Panc1 (cell line): ENCODE data around the gene CAD. TPM values are rescaled to one million over a fixed set of nuclear protein-coding genes. Genes with fewer than 3 reads are reported as not detected.
"Not testable (repeated sequence)": the region's sequence is repeated elsewhere in the genome, so short reads cannot be mapped to it uniquely, and the experiment has no call there.

ENCODE experiments used
- ATAC-seq: fragments of 200-7000 bp; cut with Tn5 transposase; 2 replicates; pipeline ENCODE4 v1.9.1; 2020; ENCODE audit warnings: mild to moderate bottlenecking, moderate library complexity
- BruUV-seq: library from RNA; stranded (reverse); fragments of 400-500 nt; replicated peaks from 2 replicates; lab custom pipeline; 2021; lab: Mats Ljungman, UMichigan
- CTCF ChIA-PET: fragments of 300-600 bp; sonication (Branson Sonifier 250); formaldehyde crosslinking; loops from one replicate; lab custom pipeline; 2022; ENCODE audit warnings: antibody characterized with exemption; lab: Charles Lee
- POLR2A ChIA-PET: fragments of 300-600 bp; sonication (Branson Sonifier 250); formaldehyde crosslinking; loops from one replicate; lab custom pipeline; 2022; ENCODE audit warnings: antibody characterized with exemption; lab: Charles Lee
- DNase-seq: peaks from one replicate; pipeline ENCODE4 v3.0.0-alpha.2; 2010; ENCODE audit warnings: low read depth, low spot score
- H3K27ac ChIP-seq: 2 replicates; pipeline ENCODE4 v1.5.1; 2011; ENCODE audit warnings: mild to moderate bottlenecking, low read length, inconsistent platforms
- H3K27me3 ChIP-seq: fragments of 200-500 bp; sonication (Bioruptor generic); 2 replicates; pipeline ENCODE4 v1.6.0; 2014; ENCODE audit warnings: low read length, inconsistent platforms; ENCODE audit not compliant: control insufficient read depth, insufficient read depth
- H3K36me3 ChIP-seq: fragments of 200-500 bp; sonication (Bioruptor generic); 2 replicates; pipeline ENCODE4 v1.5.1; 2014; ENCODE audit warnings: inconsistent platforms, mild to moderate bottlenecking, low read length, moderate library complexity; ENCODE audit not compliant: control insufficient read depth, insufficient read depth
- H3K4me1 ChIP-seq: 2 replicates; pipeline ENCODE4 v1.5.1; 2011; ENCODE audit warnings: inconsistent platforms, mild to moderate bottlenecking, low read length, moderate library complexity; ENCODE audit not compliant: control insufficient read depth, insufficient read depth
- H3K4me3 ChIP-seq, 2 experiments: 2 replicates each; pipeline ENCODE4 v1.5.1; 2011 to 2012; ENCODE audit warnings: low read depth in 2 of 2, low read length in 2 of 2, mild to moderate bottlenecking in 2 of 2, inconsistent platforms in 1 of 2, moderate library complexity in 1 of 2
- H3K9me3 ChIP-seq: fragments of 200-500 bp; sonication (Bioruptor generic); 2 replicates; pipeline ENCODE4 v1.5.1; 2014; ENCODE audit warnings: low read depth, mild to moderate bottlenecking, inconsistent platforms, low read length, moderate library complexity; ENCODE audit not compliant: control insufficient read depth, insufficient read depth
- CTCF ChIP-seq: fragments of 450-650 bp; IDR thresholded peaks from 2 replicates; pipeline ENCODE4 v1.5.1; 2017; ENCODE audit warnings: mild to moderate bottlenecking
- POLR2AphosphoS5 ChIP-seq: IDR thresholded peaks from 2 replicates; pipeline ENCODE4 v1.6.1; 2012; ENCODE audit warnings: mild to moderate bottlenecking, low read depth, low read length, moderate library complexity
- REST ChIP-seq, 2 experiments: IDR thresholded peaks; 2 replicates each; pipeline ENCODE4 v1.6.1; 2011 to 2012; ENCODE audit warnings: low read depth in 2 of 2, control low read depth in 1 of 2, low read length in 1 of 2, mild to moderate bottlenecking in 1 of 2, moderate library complexity in 1 of 2; ENCODE audit not compliant: insufficient read depth in 1 of 2
- SIN3A ChIP-seq: IDR thresholded peaks from 2 replicates; pipeline ENCODE4 v1.6.1; 2012; ENCODE audit warnings: low read depth, mild to moderate bottlenecking, low read length, moderate library complexity, borderline replicate concordance; ENCODE audit not compliant: insufficient read depth
- TCF7L2 ChIP-seq: IDR thresholded peaks from 2 replicates; pipeline ENCODE4 v1.6.1; 2011; ENCODE audit warnings: mild to moderate bottlenecking, low read depth, low read length, inconsistent platforms
- in situ Hi-C: cut with HindIII; loops from 2 replicates; pipeline ENCODE4 v1.10.0; 2016; ENCODE audit warnings: low sequenced_read_pairs, low pct_unique_long_range_greater_than_20kb
- intact Hi-C: fragments of 100-400 bp; cut with micrococcal nuclease; formaldehyde crosslinking; loops from one replicate; pipeline ENCODE4 v1.10.0; 2022; ENCODE audit not compliant: unreplicated experiment
- total RNA-seq: library from RNA; stranded (reverse); gene quantifications from one replicate; pipeline ENCODE4 v1.2.1, GENCODE V29; 2021; ENCODE audit not compliant: unreplicated experiment

CAD gene
- total RNA-seq, 1 experiment from 2014 or later = 76.7 TPM

GRCh38 chr2:27268296-27268695 lies 51.1 kb downstream of the CAD start:
- H3K9me3 ChIP-seq, POLR2A ChIA-PET, in situ Hi-C loops, DNase-seq, BruUV-seq, H3K4me3 ChIP-seq, H3K27ac ChIP-seq, H3K36me3 ChIP-seq, CTCF ChIA-PET, intact Hi-C loops, ATAC-seq, H3K4me1 ChIP-seq: not testable (repeated sequence)
- peaks cover 17% of the 10 kb centered on the region for H3K27me3 ChIP-seq

- CTCF ChIA-PET = interaction anchor here (0.7 to 1.0 kb wide), 2 partner anchors 10 to 96 kb away, joined by 3 read pairs; no protein-coding TSS in a partner anchor
- in situ Hi-C loops (no loop called here), intact Hi-C loops (no loop called here)
- Histone ChIP-seq H3K27ac (no peak overlapping the region), H3K27me3 (peaks cover 7% of the 10 kb centered on the region; the same call in 1 of the 2 replicates), H3K4me3 (no peak overlapping the region), H3K36me3 (no peaks in the 10 kb centered on the region), H3K4me1 (no peaks in the 10 kb centered on the region), H3K9me3 (no peaks in the 10 kb centered on the region)
- no peak for ATAC-seq
- no TSS peak for BruUV-seq
- TF ChIP-seq REST (IDR thresholded peaks at IDR 0.05; ENCODE audit: insufficient read depth in 1 of 2, low read depth in 2 of 2, low read length in 1 of 2) (no peak), POLR2AphosphoS5 (no peak), TCF7L2 (no peak), SIN3A (no peak), CTCF (no peak)
- POLR2A ChIA-PET = no interaction called here
- no peak for DNase-seq
Observed at GRCh38 chr2:27270131-27270530, 53.0 kb downstream of the CAD start.

GRCh38 chr2:27270670-27271069 lies 53.5 kb downstream of the CAD start:
- Histone ChIP-seq H3K27ac (no peak overlapping the region), H3K9me3 (no peaks in the 10 kb centered on the region), H3K36me3 (no peaks in the 10 kb centered on the region), H3K4me1 (no peaks in the 10 kb centered on the region), H3K4me3 (no peak overlapping the region), H3K27me3 (0 out of 2 replicates have a peak, but pooled peaks cover 4% of the 10 kb centered on the region)
- POLR2A ChIA-PET = no interaction called here
- no peak for DNase-seq
- BruUV-seq = no TSS peak
- no peak for TF ChIP-seq SIN3A
- no peak for TF ChIP-seq TCF7L2
- TF ChIP-seq CTCF = no peak
- TF ChIP-seq REST (IDR thresholded peaks at IDR 0.05; ENCODE audit: insufficient read depth in 1 of 2, low read depth in 2 of 2, low read length in 1 of 2) = no peak
- TF ChIP-seq POLR2AphosphoS5 = no peak
- intact Hi-C loops = no loop called here
- ATAC-seq = no peak
- CTCF ChIA-PET = no interaction called here
- in situ Hi-C loops = no loop called here
